Endothelial cell of umbilical vein (primary cell): ENCODE results near the gene OR9G1. TPM values are rescaled to one million over a fixed set of nuclear protein-coding genes. Genes with fewer than 3 reads are reported as not detected.

Experiments
- BruUV-seq: library from RNA; stranded (reverse); fragments of 400-500 nt; replicated peaks from 2 replicates; lab custom pipeline; 2021; lab: Mats Ljungman, UMichigan
- CTCF ChIA-PET: fragments of 300-600, 350-600 bp; sonication (Branson Sonifier 250); formaldehyde crosslinking; loops from one replicate; lab custom pipeline; 2021; ENCODE audit warnings: antibody characterized with exemption, inconsistent platforms; lab: Charles Lee
- POLR2A ChIA-PET: fragments of 300-600, 350-600 bp; sonication (Branson Sonifier 250); formaldehyde crosslinking; loops from one replicate; lab custom pipeline; 2021; ENCODE audit warnings: antibody characterized with exemption, inconsistent platforms; lab: Charles Lee
- DNase-seq: peaks from one replicate; pipeline ENCODE4 v3.0.0-alpha.2; 2011; ENCODE audit warnings: low read depth, low spot score
- FAIRE-seq: peaks from 2 replicates; lab custom pipeline; 2011; peaks lifted over from hg19 to GRCh38; lab: Jason Lieb, UNC
- H2AFZ ChIP-seq: 2 replicates; pipeline ENCODE4 v1.6.0; 2012; ENCODE audit warnings: low read depth, low read length, control low read depth, inconsistent platforms
- H3K27ac ChIP-seq: 2 replicates; pipeline ENCODE4 v1.5.1; 2011; ENCODE audit warnings: low read depth, mild to moderate bottlenecking, control low read depth, low read length, moderate library complexity; ENCODE audit not compliant: insufficient read depth
- H3K27me3 ChIP-seq, 2 experiments: 2 replicates each; pipeline versions ENCODE4 v1.6.0 to v1.6.1; 2011; ENCODE audit warnings: low read length in 2 of 2, mixed read lengths in 1 of 2; ENCODE audit not compliant: control insufficient read depth in 2 of 2, insufficient read depth in 2 of 2
- H3K36me3 ChIP-seq, 2 experiments: 2 replicates in 1 of 2; 3 replicates in 1 of 2; pipeline ENCODE4 v1.5.1; 2011; ENCODE audit warnings: low read length in 2 of 2, mild to moderate bottlenecking in 1 of 2, moderate library complexity in 1 of 2; ENCODE audit not compliant: control insufficient read depth in 2 of 2, insufficient read depth in 2 of 2; ENCODE audit errors: extremely low read depth in 1 of 2
- H3K4me1 ChIP-seq: 3 replicates; pipeline ENCODE4 v1.5.1; 2011; ENCODE audit warnings: mild to moderate bottlenecking, low read length; ENCODE audit not compliant: control insufficient read depth, insufficient read depth; ENCODE audit errors: extremely low read depth
- H3K4me2 ChIP-seq: 2 replicates; pipeline ENCODE4 v1.6.1; 2011; ENCODE audit warnings: low read length, control low read depth, mixed read lengths; ENCODE audit not compliant: insufficient read depth
- H3K4me3 ChIP-seq, 3 experiments: fragments of 200-600 bp in 1 of 3; sonication (generic), shearing (Covaris generic) in 1 of 3; replicated peaks in 1 of 3; 2 replicates each; pipeline ENCODE4 v1.5.1; 2011 to 2016; ENCODE audit warnings: control low read depth in 3 of 3, low read length in 3 of 3, mild to moderate bottlenecking in 2 of 3, inconsistent platforms in 1 of 3, low read depth in 1 of 3, moderate library complexity in 1 of 3; ENCODE audit not compliant: insufficient read depth in 1 of 3
- H3K79me2 ChIP-seq: 2 replicates; pipeline ENCODE4 v1.6.0; 2012; ENCODE audit warnings: low read length, inconsistent platforms; ENCODE audit not compliant: control insufficient read depth, insufficient read depth
- H3K9ac ChIP-seq: replicated peaks from 2 replicates; pipeline ENCODE3; 2011; ENCODE audit warnings: low read length, control low read depth; ENCODE audit not compliant: insufficient read depth; ENCODE audit errors: extremely low read depth
- H3K9me1 ChIP-seq: replicated peaks from 3 replicates; pipeline ENCODE4 v1.6.0; 2011; ENCODE audit warnings: mild to moderate bottlenecking, low read length; ENCODE audit not compliant: control insufficient read depth, insufficient read depth; ENCODE audit errors: extremely low read depth
- H3K9me3 ChIP-seq: replicated peaks from 2 replicates; pipeline ENCODE4 v1.5.1; 2012; ENCODE audit warnings: low read length, inconsistent platforms; ENCODE audit not compliant: control insufficient read depth, insufficient read depth
- H4K20me1 ChIP-seq: replicated peaks from 2 replicates; pipeline ENCODE3; 2011; ENCODE audit warnings: mild to moderate bottlenecking, low read length; ENCODE audit not compliant: control insufficient read depth, insufficient read depth; ENCODE audit errors: extremely low read depth
- CTCF ChIP-seq, 2 donors: IDR thresholded peaks; 1 replicate in 1 of 2; 2 replicates in 1 of 2; pipeline ENCODE4 v1.5.1; 2011; ENCODE audit warnings: low read length in 2 of 2, mild to moderate bottlenecking in 2 of 2, moderate library complexity in 2 of 2, control low read depth in 1 of 2, inconsistent platforms in 1 of 2, low read depth in 1 of 2; ENCODE audit not compliant: insufficient read depth in 1 of 2; ENCODE audit errors: extremely low read depth in 1 of 2
- EZH2 ChIP-seq: IDR thresholded peaks from 2 replicates; pipeline ENCODE4 v1.6.1; 2012; ENCODE audit warnings: borderline replicate concordance, low read depth, mild to moderate bottlenecking, moderate library complexity, low read length, inconsistent platforms; ENCODE audit not compliant: severe bottlenecking
- FOS ChIP-seq: IDR thresholded peaks from 2 replicates; pipeline ENCODE4 v1.6.1; 2011; ENCODE audit warnings: mild to moderate bottlenecking, low read length, moderate library complexity, borderline replicate concordance; ENCODE audit not compliant: insufficient read depth
- JUN ChIP-seq: IDR thresholded peaks from 2 replicates; pipeline ENCODE4 v1.6.1; 2011; ENCODE audit warnings: borderline replicate concordance, low read depth; ENCODE audit not compliant: insufficient read length, insufficient read depth
- MAX ChIP-seq: IDR thresholded peaks from 2 replicates; pipeline ENCODE4 v1.6.1; 2011; ENCODE audit not compliant: insufficient read depth, insufficient read length
- MYC ChIP-seq: IDR thresholded peaks from one replicate; pipeline ENCODE4 v1.6.1; 2011; ENCODE audit warnings: mild to moderate bottlenecking, low read depth, low read length
- POLR2A ChIP-seq: IDR thresholded peaks from 2 replicates; pipeline ENCODE4 v1.6.1; 2012; ENCODE audit warnings: low read depth, mild to moderate bottlenecking, control low read depth, low read length
- POLR2AphosphoS5 ChIP-seq: IDR thresholded peaks from 2 replicates; pipeline ENCODE4 v1.6.1; 2012; ENCODE audit warnings: low read depth, mild to moderate bottlenecking, control low read depth, low read length, moderate library complexity; ENCODE audit not compliant: insufficient read depth
- dilution Hi-C: fragments of 300-500 bp; cut with MboI; formaldehyde crosslinking; loops from one replicate; pipeline ENCODE4 v1.15.0; 2019; ENCODE audit warnings: low sequenced_read_pairs; ENCODE audit not compliant: extremely low pct_ligation_motif_present
- intact Hi-C: fragments of 100-400 bp; cut with micrococcal nuclease; formaldehyde crosslinking; loops from one replicate; pipeline ENCODE4 v1.10.0; 2022
- polyA plus RNA-seq, 4 experiments: library from polyadenylated mRNA; depleted of rRNA in 3 of 4; stranded (reverse) in 3 of 4; unstranded in 1 of 4; fragments of >200 nt; gene quantifications; 2 replicates each; pipeline versions ENCODE4 v1.2.1 to v1.2.3, GENCODE V29; 2011 to 2012; ENCODE audit warnings: missing spikeins in 1 of 4
- total RNA-seq: library from RNA; stranded (reverse); gene quantifications from 2 replicates; pipeline ENCODE4 v1.2.3, GENCODE V29; 2021

OR9G1 gene
- total and polyA plus RNA-seq, 2 donors (not counting 3 experiments of a cell fraction or from before 2014, with no cell fraction given): not detected

- Histone ChIP-seq H3K9me1 (no peaks in the 10 kb centered on the region), H4K20me1 (no peaks in the 10 kb centered on the region), H3K79me2 (no peaks in the 10 kb centered on the region), H3K4me1 (no peaks in the 10 kb centered on the region), H3K4me3 (no peak overlapping the region), H3K36me3 (no peaks in the 10 kb centered on the region), H3K4me2 (no peak overlapping the region), H3K9ac (no peak overlapping the region), H3K27ac (no peak overlapping the region), H2AFZ (no peak overlapping the region), H3K9me3 (peaks cover 4% of the 10 kb centered on the region), H3K27me3 (no peaks in the 10 kb centered on the region)
- no TSS peak for BruUV-seq
- FAIRE-seq: no peak
- DNase-seq: no peak
- dilution Hi-C loops (no loop called here), intact Hi-C loops (no loop called here)
- ChIA-PET CTCF (no interaction called here), POLR2A (no interaction called here)
- TF ChIP-seq MYC (no peak), EZH2 (no peak), POLR2A (no peak), FOS (no peak), JUN (no peak), CTCF (IDR thresholded peaks at IDR 0.05; ENCODE audit: extremely low read depth in 1 of 2, insufficient read depth in 1 of 2, low read depth in 1 of 2, low read length in 2 of 2) (no peak), POLR2AphosphoS5 (no peak), MAX (no peak)
Measured at GRCh38 chr11:56659755-56660154, 39.1 kb upstream of the OR9G1 start.
